ENCODE data around the gene KATNAL1.

KATNAL1 gene

GRCh38 chr13:30332456-30333143 lies 25.2 kb upstream of the KATNAL1 start:
- DNase-seq (ENCODE audit: low spot score): no peak

GRCh38 chr13:30331331-30331771 lies 24.0 kb upstream of the KATNAL1 start:
- DNase-seq (ENCODE audit: low spot score): no peak

GRCh38 chr13:30329009-30329585 lies 21.7 kb upstream of the KATNAL1 start:
- DNase-seq (ENCODE audit: low spot score): no peak

- no peak for DNase-seq (ENCODE audit: low spot score)
Measured at GRCh38 chr13:30325668-30326067, 18.3 kb upstream of the KATNAL1 start.

GRCh38 chr13:30323524-30323923 lies 16.2 kb upstream of the KATNAL1 start:
- no peak for DNase-seq (ENCODE audit: low spot score)

- no peak for DNase-seq (ENCODE audit: low spot score)
Measured at GRCh38 chr13:30322428-30322827, 15.1 kb upstream of the KATNAL1 start.

GRCh38 chr13:30321256-30321655 lies 13.9 kb upstream of the KATNAL1 start:
- no peak for DNase-seq (ENCODE audit: low spot score)

GRCh38 chr13:30319655-30320054 lies 12.3 kb upstream of the KATNAL1 start:
- no peak for DNase-seq (ENCODE audit: low spot score)

- no peak for DNase-seq (ENCODE audit: low spot score)
Measured at GRCh38 chr13:30319130-30319529, 11.8 kb upstream of the KATNAL1 start.

- no peak for DNase-seq (ENCODE audit: low spot score)
Measured at GRCh38 chr13:30318026-30318425, 10.7 kb upstream of the KATNAL1 start.

- no peak for DNase-seq (ENCODE audit: low spot score)
Measured at GRCh38 chr13:30314562-30314961, 7.2 kb upstream of the KATNAL1 start.

GRCh38 chr13:30314069-30314468 lies 6.7 kb upstream of the KATNAL1 start:
- no peak for DNase-seq (ENCODE audit: low spot score)

- no peak for DNase-seq (ENCODE audit: low spot score)
Measured at GRCh38 chr13:30313311-30313710, 6.0 kb upstream of the KATNAL1 start.

GRCh38 chr13:30312904-30313303 lies 5.6 kb upstream of the KATNAL1 start:
- DNase-seq (ENCODE audit: low spot score): no peak

- peak; percentile 66 for DNase-seq (ENCODE audit: low spot score)
Measured at GRCh38 chr13:30308548-30308947, 1.2 kb upstream of the KATNAL1 start.

- DNase-seq (ENCODE audit: low spot score): no peak
Measured at GRCh38 chr13:30307971-30308290, 580 bp upstream of the KATNAL1 start.

- DNase-seq (ENCODE audit: low spot score): peak; percentile 92
Measured at GRCh38 chr13:30306762-30307193, 573 bp downstream of the KATNAL1 start.

- no peak for DNase-seq (ENCODE audit: low spot score)
Measured at GRCh38 chr13:30305456-30305970, 1.8 kb downstream of the KATNAL1 start.

- no peak for DNase-seq (ENCODE audit: low spot score)
Measured at GRCh38 chr13:30303269-30303668, 4.1 kb downstream of the KATNAL1 start.

- DNase-seq (ENCODE audit: low spot score): no peak
Measured at GRCh38 chr13:30301827-30302226, 5.5 kb downstream of the KATNAL1 start.

GRCh38 chr13:30300596-30300995 lies 6.8 kb downstream of the KATNAL1 start:
- no peak for DNase-seq (ENCODE audit: low spot score)

GRCh38 chr13:30299786-30300185 lies 7.6 kb downstream of the KATNAL1 start:
- DNase-seq (ENCODE audit: low spot score): no peak

- no peak for DNase-seq (ENCODE audit: low spot score)
Measured at GRCh38 chr13:30295116-30295515, 12.2 kb downstream of the KATNAL1 start.

- no peak for DNase-seq (ENCODE audit: low spot score)
Measured at GRCh38 chr13:30294004-30294403, 13.3 kb downstream of the KATNAL1 start.
